SU-DHL-6 (cell line): Measurements from ENCODE around the gene OTULIN.

Experiments used
- EZH2phosphoT487 ChIP-seq: fragments of 200-600 bp; sonication (generic), shearing (Covaris generic); conservative IDR thresholded peaks from 2 replicates; pipeline ENCODE4 v1.6.1; 2018; ENCODE audit warnings: mild to moderate bottlenecking, antibody characterized with exemption, low read length, moderate library complexity, mixed read lengths
- TF ChIP-seq, protein P1 (sequence below): fragments of 200-600 bp; sonication (generic); IDR thresholded peaks from one replicate; pipeline ENCODE4 v1.5.1; 2017; ENCODE audit warnings: antibody characterized with exemption, mild to moderate bottlenecking, low read length, moderate library complexity; ENCODE audit not compliant: insufficient read depth, poor library complexity, severe bottlenecking

DNA sequence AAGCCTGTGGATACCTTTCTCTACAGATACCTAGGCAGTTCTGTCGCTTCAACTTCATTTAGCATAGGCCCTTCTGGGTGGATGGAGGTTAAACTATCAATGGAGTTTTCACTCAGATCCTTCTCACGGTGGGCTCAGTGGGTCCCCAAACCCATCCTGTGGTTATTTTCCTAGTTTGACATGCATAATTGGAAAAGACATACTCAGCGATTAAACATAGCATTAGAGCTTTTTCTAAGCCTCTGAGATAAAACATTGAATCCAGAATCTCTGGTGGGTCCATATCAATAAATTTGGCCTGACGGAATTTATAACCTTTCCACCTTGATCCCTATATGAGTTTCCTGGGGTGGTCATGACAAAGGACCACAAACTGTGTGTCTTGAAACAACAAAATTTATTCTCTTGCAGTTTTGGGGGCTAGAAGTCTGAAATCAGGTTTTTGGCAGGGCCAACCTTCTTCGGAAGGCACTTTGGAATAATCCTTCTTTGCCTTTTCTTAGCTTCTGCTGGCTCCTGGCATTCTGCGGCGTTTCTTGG is 1.7 kb upstream of the OTULIN start:
- TF ChIP-seq, protein P1, sequence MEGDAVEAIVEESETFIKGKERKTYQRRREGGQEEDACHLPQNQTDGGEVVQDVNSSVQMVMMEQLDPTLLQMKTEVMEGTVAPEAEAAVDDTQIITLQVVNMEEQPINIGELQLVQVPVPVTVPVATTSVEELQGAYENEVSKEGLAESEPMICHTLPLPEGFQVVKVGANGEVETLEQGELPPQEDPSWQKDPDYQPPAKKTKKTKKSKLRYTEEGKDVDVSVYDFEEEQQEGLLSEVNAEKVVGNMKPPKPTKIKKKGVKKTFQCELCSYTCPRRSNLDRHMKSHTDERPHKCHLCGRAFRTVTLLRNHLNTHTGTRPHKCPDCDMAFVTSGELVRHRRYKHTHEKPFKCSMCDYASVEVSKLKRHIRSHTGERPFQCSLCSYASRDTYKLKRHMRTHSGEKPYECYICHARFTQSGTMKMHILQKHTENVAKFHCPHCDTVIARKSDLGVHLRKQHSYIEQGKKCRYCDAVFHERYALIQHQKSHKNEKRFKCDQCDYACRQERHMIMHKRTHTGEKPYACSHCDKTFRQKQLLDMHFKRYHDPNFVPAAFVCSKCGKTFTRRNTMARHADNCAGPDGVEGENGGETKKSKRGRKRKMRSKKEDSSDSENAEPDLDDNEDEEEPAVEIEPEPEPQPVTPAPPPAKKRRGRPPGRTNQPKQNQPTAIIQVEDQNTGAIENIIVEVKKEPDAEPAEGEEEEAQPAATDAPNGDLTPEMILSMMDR, result no peak
- no peak for TF ChIP-seq EZH2phosphoT487
